ENCODE results near the gene ZNF202.
A peak's percentile ranks its signal among the peaks of the same experiment; 100 is the strongest.

The ZNF202 gene

GRCh38 chr11:123729602-123730001, 11.9 kb downstream of the ZNF202 start:
- Histone ChIP-seq H3K9ac (ENCODE audit: low read length) (no peak overlapping the region), H3K79me2 (ENCODE audit: control insufficient read depth, insufficient read depth, low read length, poor library complexity) (no peaks in the 10 kb centered on the region), H3K27ac (ENCODE audit: low read depth, low read length) (no peak overlapping the region), H2BK120ac (ENCODE audit: insufficient read depth, low read length, poor library complexity) (no peak overlapping the region), H3K4me1 (ENCODE audit: control insufficient read depth in 1 of 2, insufficient read depth in 2 of 2, low read length in 2 of 2) (no peaks in the 10 kb centered on the region), H2BK5ac (ENCODE audit: low read depth, low read length, poor library complexity) (no peak overlapping the region), H4K91ac (ENCODE audit: low read depth, low read length) (no peak overlapping the region), H3K4me2 (ENCODE audit: low read length) (no peak overlapping the region), H2AFZ (ENCODE audit: insufficient read depth, low read length, poor library complexity) (no peak overlapping the region), H3K4ac (ENCODE audit: low read depth, low read length) (no peak overlapping the region), H3K9me3 (ENCODE audit: insufficient read depth, low read depth, low read length) (peaks cover 5% of the 10 kb centered on the region), H4K12ac (ENCODE audit: low read depth, low read length) (no peak overlapping the region), H2AK5ac (ENCODE audit: low read length) (no peak overlapping the region), H3K27me3 (ENCODE audit: insufficient read depth, low read length) (no peaks in the 10 kb centered on the region), H3K79me1 (ENCODE audit: low read length) (no peaks in the 10 kb centered on the region), H3K36me3 (ENCODE audit: control insufficient read depth in 1 of 2, insufficient read depth in 2 of 2, low read length in 2 of 2) (peaks cover 35 to 56% of the 10 kb centered on the region in 2 experiments), H4K8ac (ENCODE audit: low read depth, low read length) (no peak overlapping the region), H3K23ac (ENCODE audit: low read length) (no peak overlapping the region), H2BK12ac (ENCODE audit: low read length) (no peak overlapping the region), H3K4me3 (ENCODE audit: low read depth, low read length) (no peak overlapping the region), H3K18ac (ENCODE audit: low read length) (no peak overlapping the region), H3K14ac (ENCODE audit: low read length) (no peak overlapping the region)
- no CpG with 5 or more reads among the region's 8 CpGs for WGBS (ENCODE audit: extremely low coverage, insufficient coverage, insufficient read length)
- DNase-seq, result no peak

- Histone ChIP-seq H2BK120ac (ENCODE audit: insufficient read depth, low read length, poor library complexity) (no peak overlapping the region), H4K91ac (ENCODE audit: low read depth, low read length) (no peak overlapping the region), H3K4me1 (ENCODE audit: control insufficient read depth in 1 of 2, insufficient read depth in 2 of 2, low read length in 2 of 2) (no peaks in the 10 kb centered on the region), H3K79me1 (ENCODE audit: low read length) (no peaks in the 10 kb centered on the region), H3K4ac (ENCODE audit: low read depth, low read length) (no peak overlapping the region), H2BK5ac (ENCODE audit: low read depth, low read length, poor library complexity) (no peak overlapping the region), H4K8ac (ENCODE audit: low read depth, low read length) (no peak overlapping the region), H2BK12ac (ENCODE audit: low read length) (no peak overlapping the region), H3K23ac (ENCODE audit: low read length) (no peak overlapping the region), H3K27ac (ENCODE audit: low read depth, low read length) (no peak overlapping the region), H3K27me3 (ENCODE audit: insufficient read depth, low read length) (no peaks in the 10 kb centered on the region), H3K4me3 (ENCODE audit: low read depth, low read length) (no peak overlapping the region), H2AFZ (ENCODE audit: insufficient read depth, low read length, poor library complexity) (no peak overlapping the region), H3K18ac (ENCODE audit: low read length) (no peak overlapping the region), H3K9me3 (ENCODE audit: insufficient read depth, low read depth, low read length) (peaks cover 5% of the 10 kb centered on the region), H2AK5ac (ENCODE audit: low read length) (no peak overlapping the region), H4K12ac (ENCODE audit: low read depth, low read length) (no peak overlapping the region), H3K79me2 (ENCODE audit: control insufficient read depth, insufficient read depth, low read length, poor library complexity) (no peaks in the 10 kb centered on the region), H3K4me2 (ENCODE audit: low read length) (no peak overlapping the region), H3K14ac (ENCODE audit: low read length) (no peak overlapping the region), H3K36me3 (ENCODE audit: control insufficient read depth in 1 of 2, insufficient read depth in 2 of 2, low read length in 2 of 2) (peaks cover 33 to 47% of the 10 kb centered on the region in 2 experiments), H3K9ac (ENCODE audit: low read length) (no peak overlapping the region)
- WGBS (ENCODE audit: extremely low coverage, insufficient coverage, insufficient read length), result no CpG with 5 or more reads among the region's 23 CpGs
- DNase-seq, result no peak
Observed at GRCh38 chr11:123725995-123726655, 15.3 kb downstream of the ZNF202 start.

GRCh38 chr11:123719452-123719851, 22.0 kb downstream of the ZNF202 start:
- Histone ChIP-seq H3K27ac (ENCODE audit: low read depth, low read length) (no peak overlapping the region), H3K36me3 (ENCODE audit: control insufficient read depth in 1 of 2, insufficient read depth in 2 of 2, low read length in 2 of 2) (no peaks in the 10 kb centered on the region), H3K23ac (ENCODE audit: low read length) (no peak overlapping the region), H2BK5ac (ENCODE audit: low read depth, low read length, poor library complexity) (no peak overlapping the region), H2AK5ac (ENCODE audit: low read length) (no peak overlapping the region), H3K14ac (ENCODE audit: low read length) (no peak overlapping the region), H2BK120ac (ENCODE audit: insufficient read depth, low read length, poor library complexity) (no peak overlapping the region), H3K18ac (ENCODE audit: low read length) (no peak overlapping the region), H3K79me2 (ENCODE audit: control insufficient read depth, insufficient read depth, low read length, poor library complexity) (no peaks in the 10 kb centered on the region), H3K4ac (ENCODE audit: low read depth, low read length) (no peak overlapping the region), H3K79me1 (ENCODE audit: low read length) (no peaks in the 10 kb centered on the region), H4K8ac (ENCODE audit: low read depth, low read length) (no peak overlapping the region), H2BK12ac (ENCODE audit: low read length) (no peak overlapping the region), H3K4me3 (ENCODE audit: low read depth, low read length) (no peak overlapping the region), H3K9me3 (ENCODE audit: insufficient read depth, low read depth, low read length) (no peaks in the 10 kb centered on the region), H3K4me1 (ENCODE audit: control insufficient read depth in 1 of 2, insufficient read depth in 2 of 2, low read length in 2 of 2) (no peaks in the 10 kb centered on the region), H3K9ac (ENCODE audit: low read length) (no peak overlapping the region), H3K4me2 (ENCODE audit: low read length) (no peak overlapping the region), H4K12ac (ENCODE audit: low read depth, low read length) (no peak overlapping the region), H4K91ac (ENCODE audit: low read depth, low read length) (no peak overlapping the region), H3K27me3 (ENCODE audit: insufficient read depth, low read length) (no peaks in the 10 kb centered on the region), H2AFZ (ENCODE audit: insufficient read depth, low read length, poor library complexity) (no peak overlapping the region)
- no CpG with 5 or more reads among the region's 1 CpG for WGBS (ENCODE audit: extremely low coverage, insufficient coverage, insufficient read length)
- peak in 1 of 2 donors; percentile 31 for DNase-seq

- Histone ChIP-seq H3K79me2 (ENCODE audit: control insufficient read depth, insufficient read depth, low read length, poor library complexity) (no peaks in the 10 kb centered on the region), H2BK120ac (ENCODE audit: insufficient read depth, low read length, poor library complexity) (no peak overlapping the region), H4K12ac (ENCODE audit: low read depth, low read length) (no peak overlapping the region), H3K14ac (ENCODE audit: low read length) (no peak overlapping the region), H3K79me1 (ENCODE audit: low read length) (no peaks in the 10 kb centered on the region), H2AFZ (ENCODE audit: insufficient read depth, low read length, poor library complexity) (no peak overlapping the region), H2AK5ac (ENCODE audit: low read length) (no peak overlapping the region), H3K4me1 (ENCODE audit: control insufficient read depth in 1 of 2, insufficient read depth in 2 of 2, low read length in 2 of 2) (no peaks in the 10 kb centered on the region), H3K4me3 (ENCODE audit: low read depth, low read length) (no peak overlapping the region), H3K27ac (ENCODE audit: low read depth, low read length) (no peak overlapping the region), H2BK12ac (ENCODE audit: low read length) (no peak overlapping the region), H4K91ac (ENCODE audit: low read depth, low read length) (no peak overlapping the region), H3K4me2 (ENCODE audit: low read length) (no peak overlapping the region), H3K4ac (ENCODE audit: low read depth, low read length) (no peak overlapping the region), H4K8ac (ENCODE audit: low read depth, low read length) (no peak overlapping the region), H3K27me3 (ENCODE audit: insufficient read depth, low read length) (no peaks in the 10 kb centered on the region), H3K18ac (ENCODE audit: low read length) (no peak overlapping the region), H2BK5ac (ENCODE audit: low read depth, low read length, poor library complexity) (no peak overlapping the region), H3K36me3 (ENCODE audit: control insufficient read depth in 1 of 2, insufficient read depth in 2 of 2, low read length in 2 of 2) (no peaks in the 10 kb centered on the region), H3K9ac (ENCODE audit: low read length) (no peak overlapping the region), H3K9me3 (ENCODE audit: insufficient read depth, low read depth, low read length) (no peaks in the 10 kb centered on the region), H3K23ac (ENCODE audit: low read length) (no peak overlapping the region)
- WGBS (ENCODE audit: extremely low coverage, insufficient coverage, insufficient read length), result no CpG with 5 or more reads among the region's 4 CpGs
- no peak for DNase-seq
Observed at GRCh38 chr11:123718469-123718868, 23.0 kb downstream of the ZNF202 start.

Measured in trophoblast cell (in vitro differentiated cells and primary cell).